ENCODE data around the gene VANGL1. TPM values are rescaled to one million over a fixed set of nuclear protein-coding genes. Genes with fewer than 3 reads are reported as not detected.

The VANGL1 gene
- total RNA-seq, 1 experiment from 2014 or later, result 21.9 TPM

DNA sequence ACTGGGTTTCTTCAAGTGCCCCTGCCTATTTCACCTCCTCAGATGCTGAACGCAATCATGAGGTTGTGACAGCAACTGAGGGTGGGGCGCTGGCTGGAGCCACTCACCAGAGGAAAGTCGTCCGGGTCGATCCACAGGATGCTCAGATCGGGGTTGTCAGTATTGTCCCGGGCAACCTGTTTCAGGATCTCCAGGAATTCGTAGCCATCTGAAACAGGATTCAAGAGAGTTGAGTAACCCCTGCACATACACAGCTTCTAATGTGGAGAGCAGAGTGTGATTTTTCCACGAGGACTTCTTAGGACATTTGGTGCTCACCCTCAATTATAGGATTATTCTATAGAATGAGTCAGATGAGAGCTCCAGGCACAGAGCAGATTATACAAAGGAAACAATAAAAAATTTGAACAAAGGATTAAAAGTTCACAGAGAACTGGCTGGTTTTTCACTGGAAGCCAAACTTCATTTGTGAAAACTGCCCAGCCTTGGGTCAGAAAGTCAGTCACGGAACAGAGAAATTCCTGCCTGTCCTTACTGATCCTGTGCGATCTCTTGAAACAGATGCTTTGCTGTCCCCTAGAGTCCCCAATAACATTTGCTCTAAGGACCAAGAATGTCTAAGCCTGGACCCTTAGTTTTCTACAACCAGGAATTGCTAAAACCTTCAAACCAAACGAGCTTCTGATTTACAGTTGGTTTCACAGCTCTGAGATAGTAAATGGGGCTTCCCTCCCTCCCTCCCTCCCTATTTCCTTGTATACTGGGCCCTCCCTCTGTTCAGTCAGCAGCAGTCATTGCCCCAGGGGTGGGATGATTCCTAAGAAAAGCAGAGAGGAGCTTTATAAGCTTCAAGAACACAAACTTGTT, 63.5 kb downstream of the VANGL1 start:
- no peak for DNase-seq (ENCODE audit: low spot score)

DNA sequence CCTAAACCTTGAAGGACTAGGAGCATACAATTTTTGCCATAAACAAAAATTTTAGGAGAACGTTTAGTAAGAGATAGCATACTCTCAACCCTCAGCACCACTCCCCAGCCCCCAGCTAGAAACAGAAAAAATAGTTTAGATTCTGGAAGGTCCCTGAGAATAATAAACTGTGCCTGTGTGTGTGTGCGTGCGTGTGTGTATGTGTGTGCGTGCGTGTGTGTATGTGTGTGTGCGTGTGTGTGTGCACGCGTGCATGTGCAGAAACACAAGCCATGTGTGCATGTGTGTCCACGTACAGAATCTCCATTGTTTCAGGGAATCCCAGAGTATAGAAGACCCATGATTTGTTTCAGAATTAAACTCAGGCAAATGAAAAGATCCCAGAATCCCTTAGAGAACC, 64.2 kb downstream of the VANGL1 start:
- DNase-seq (ENCODE audit: low spot score), result no peak

DNA sequence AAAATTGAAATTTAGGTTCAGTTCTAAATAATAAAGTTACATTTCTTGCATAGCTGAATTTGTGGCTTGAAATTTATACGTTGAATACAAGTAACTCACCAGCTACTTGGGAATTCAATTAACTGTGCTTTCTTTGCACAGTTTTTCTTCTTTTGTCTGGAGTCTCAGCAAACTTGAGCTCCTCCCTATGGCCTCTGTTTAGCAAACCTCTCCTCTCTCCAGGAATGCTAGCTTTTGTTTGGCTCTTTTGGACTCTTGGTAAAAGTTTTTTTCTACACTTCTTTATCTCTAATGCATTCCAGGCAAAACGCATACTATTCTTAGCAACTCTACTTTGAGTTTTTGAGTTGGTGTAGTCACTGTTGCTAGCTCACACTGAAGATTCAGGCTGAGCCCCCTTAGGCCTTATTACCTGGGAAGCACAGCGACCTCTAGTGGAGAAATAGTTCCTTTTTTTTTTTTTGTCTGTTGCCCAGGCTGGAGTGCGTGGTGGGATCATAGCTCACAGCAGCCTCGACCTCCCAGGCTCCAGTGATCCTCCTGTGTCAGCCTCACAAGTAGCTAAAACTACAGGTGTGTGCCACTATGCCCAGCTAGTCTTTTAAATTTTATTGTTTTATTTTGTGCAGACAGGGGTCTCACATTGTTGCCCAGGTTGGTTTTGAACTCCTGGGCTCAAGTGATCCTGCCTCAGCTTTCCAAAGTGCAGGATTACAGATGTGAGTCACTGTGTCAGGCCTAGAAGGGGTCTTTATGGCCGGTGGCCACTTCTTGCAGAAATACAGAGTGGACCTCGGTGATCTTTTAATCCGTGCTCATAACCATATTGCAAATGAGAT, 65.0 kb downstream of the VANGL1 start:
- peak; percentile 31 for DNase-seq (ENCODE audit: low spot score)

DNA sequence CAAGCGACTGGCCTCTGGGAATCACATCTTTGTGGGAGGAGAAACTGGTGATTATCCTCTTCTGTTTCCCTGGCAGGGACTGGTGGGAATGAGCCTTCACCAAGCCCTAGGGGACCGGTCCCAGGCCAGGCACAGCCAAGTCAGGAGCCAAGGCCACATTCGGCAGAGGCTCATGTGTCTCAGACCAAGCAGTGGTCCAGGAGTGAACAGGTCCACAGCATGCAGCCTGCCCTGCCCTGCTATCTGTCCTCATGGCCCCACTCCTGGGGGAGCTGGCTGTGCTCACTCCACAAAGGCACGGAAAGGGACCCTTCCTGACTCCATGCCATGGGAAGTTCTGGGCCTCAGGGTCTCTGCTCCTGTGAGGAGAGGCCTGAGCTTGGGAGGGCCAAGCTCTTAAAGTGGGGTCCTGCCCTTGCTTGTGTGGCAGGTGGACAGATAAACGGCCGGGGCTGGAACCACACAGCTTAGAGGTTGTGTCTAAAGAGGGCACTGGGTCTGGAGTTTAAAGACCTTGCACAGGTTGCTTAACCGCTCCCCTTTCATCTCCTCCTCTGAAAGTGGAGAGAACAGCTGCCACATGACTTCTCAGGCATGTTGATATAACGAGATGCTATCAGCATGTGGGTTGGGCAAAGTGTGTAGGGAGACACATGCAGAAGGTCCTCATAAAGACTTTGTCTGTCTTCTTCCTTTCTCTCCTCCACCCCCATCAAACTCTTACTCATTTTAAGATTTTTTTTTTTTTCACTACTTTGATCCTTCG, 69.3 kb downstream of the VANGL1 start:
- peak; percentile 5 for DNase-seq (ENCODE audit: low spot score)

DNA sequence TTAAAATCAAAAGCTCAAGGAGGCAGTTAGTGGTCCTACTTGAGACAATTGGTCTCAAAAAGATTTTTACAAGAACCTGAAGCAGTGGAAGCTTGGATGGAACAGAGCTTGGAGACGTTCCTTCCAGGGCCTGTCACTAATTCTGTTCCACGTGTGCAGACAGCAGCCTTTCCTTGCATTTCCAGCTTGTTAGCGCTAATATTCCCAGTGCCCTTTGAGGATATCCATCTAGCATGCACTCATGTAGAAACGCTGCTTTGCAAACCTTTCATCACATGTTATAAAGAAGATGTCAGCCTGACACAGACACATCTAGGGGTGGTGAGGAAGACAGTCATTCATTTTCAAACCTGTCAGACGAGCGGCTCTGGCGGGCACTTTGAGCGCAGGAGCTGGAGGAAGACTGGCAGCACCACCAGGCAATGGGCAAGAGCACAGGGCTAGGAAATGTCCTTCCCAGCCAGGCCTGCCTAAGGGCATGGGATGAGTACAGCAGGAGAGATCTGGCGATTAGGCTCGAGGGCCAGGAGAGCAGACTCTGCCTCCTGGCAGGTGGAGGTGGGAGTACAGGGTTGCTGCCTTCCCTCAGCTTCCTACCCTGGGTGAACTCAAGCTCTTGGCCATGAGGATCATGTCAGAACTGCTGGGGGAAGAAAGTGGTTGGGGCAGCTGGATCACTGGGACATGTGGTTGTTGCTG, 71.3 kb downstream of the VANGL1 start:
- DNase-seq (ENCODE audit: low spot score), result no peak

DNA sequence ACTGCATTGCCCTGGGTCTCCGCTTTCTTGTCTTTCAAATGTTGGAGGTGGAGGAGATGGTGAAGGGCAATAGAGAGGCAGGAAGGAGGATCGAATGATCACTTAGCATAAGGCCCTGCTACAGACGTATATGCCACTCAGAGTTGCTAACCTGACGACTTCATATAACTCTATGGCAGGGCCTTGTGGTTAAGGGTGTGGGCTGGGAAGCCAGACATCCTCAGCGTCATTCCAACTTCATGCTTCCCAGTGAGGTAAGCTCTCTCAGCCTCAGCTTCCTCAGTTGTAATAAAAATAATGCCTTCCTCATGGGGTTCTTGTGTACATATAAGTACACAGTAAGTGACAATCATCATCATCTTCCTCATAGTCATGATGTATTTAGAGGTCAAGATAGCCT, 72.1 kb downstream of the VANGL1 start:
- no peak for DNase-seq (ENCODE audit: low spot score)

DNA sequence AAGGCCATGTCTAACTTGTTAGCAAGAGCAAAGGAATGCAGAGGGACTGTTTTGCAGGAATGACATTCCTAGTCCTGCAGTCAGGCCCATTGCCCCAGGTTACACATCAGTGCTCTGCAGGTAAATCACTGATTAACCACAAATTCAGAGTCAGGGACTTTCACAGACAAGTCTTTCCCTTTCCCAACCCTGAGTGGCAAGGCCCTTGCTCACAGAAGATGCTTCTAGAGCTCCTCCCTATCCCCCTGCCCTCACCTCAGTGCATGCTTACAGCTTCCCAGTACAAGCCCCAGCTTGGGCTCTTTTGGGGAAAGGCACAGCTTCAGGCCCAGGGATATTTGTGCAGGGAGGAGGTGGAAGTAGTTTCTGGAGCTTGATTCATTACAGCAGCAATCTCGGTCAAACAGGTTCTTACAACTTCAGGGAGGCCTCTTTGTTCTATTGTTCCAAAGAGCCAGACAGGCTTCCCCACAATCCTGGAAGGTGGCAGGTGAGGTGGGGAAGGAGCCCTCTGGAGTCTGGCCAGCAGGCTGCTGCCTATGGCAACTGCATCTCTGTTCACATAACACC, 72.9 kb downstream of the VANGL1 start:
- no peak for DNase-seq (ENCODE audit: low spot score)

DNA sequence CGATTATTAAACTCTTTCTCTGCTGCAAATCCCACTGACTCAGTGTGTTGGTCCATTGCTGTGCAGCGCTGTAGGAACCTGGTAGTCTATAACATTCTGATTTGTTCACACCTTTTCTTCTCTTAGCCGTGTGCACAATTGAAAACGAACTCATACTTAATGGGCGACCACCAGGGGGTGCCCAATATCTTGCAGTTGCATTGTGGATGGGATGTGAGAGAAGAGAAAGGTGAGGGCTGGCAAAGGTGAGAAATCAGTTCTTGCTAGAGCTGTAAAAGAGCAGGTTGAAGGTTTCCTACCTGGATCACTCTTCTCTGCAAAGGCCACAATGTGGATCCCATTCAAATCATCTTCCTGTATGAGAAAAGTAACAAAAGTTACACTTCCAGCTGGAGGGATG, 75.8 kb downstream of the VANGL1 start:
- no peak for DNase-seq (ENCODE audit: low spot score)

DNA sequence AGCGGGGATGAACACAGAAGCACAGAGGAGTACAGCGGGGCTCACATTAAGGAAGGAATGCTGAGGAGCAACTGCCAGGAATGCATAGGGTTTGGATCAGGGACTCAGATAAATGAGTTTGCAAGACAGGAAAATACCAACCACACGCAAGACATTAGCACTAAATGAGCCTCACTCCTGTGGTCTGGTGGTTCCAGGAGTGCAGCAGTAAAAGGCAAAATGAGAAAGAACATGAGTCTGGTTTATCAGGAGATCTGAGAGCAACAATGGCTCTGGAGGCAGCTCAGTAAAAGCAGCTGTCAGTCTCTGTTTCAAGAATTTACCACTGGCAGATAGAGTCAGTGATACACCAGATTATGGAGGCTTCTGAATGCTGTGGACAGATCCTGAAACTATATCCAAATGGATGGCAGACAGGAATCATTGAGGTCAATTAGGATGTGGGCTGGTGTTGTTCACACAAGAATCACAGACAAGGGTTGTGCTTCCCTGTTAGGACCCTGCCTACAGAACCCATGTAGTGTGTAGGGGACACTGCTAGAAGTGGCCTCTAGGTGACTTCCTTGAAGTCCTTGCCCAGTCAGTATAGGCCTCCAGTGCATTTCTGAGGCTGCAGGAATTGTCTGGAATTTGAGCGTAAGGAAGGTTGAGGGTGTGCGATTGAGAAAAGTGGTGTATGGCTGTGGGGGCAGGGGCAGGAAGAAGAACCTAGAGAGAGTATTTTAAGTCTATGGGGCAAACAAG, 76.4 kb downstream of the VANGL1 start:
- DNase-seq (ENCODE audit: low spot score), result no peak

DNA sequence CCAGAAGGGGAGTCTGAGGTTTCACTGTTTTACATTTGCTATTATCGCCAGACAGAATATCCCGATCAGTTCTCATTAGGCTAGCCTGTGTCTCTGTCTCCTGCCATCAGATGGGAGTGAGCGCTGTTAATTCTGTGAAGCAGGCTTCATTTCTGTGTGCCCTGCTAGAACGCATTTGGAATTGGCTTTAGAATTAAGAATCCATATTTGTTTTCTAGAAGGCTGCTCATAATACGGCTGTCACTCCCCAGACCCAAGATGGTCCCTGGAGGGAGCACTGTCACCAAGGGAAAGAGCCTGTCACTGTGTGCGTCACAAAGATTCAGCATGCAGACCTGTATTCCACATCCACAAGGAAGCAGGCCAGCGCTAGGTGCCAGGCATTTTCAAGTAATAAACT, 77.5 kb downstream of the VANGL1 start:
- DNase-seq (ENCODE audit: low spot score), result no peak

DNA sequence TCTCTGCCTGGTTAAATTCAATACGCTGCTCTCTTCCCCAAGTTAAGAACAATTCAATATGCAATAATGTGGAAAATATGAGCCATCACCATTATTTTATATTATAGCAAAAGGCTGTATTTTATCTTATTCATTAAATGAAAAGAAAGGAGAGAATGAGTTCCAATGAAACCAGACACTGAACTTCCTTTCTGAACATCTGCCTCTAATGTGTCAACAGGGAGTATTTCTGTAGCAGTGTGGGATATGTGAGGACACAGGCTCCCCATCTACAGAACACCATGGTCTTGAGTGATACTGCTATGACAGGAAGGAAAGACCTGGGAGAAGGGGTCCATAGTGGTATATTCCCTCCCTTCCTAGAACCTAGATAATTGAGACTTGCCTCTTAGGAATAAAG, 80.5 kb downstream of the VANGL1 start:
- no peak for DNase-seq (ENCODE audit: low spot score)

DNA sequence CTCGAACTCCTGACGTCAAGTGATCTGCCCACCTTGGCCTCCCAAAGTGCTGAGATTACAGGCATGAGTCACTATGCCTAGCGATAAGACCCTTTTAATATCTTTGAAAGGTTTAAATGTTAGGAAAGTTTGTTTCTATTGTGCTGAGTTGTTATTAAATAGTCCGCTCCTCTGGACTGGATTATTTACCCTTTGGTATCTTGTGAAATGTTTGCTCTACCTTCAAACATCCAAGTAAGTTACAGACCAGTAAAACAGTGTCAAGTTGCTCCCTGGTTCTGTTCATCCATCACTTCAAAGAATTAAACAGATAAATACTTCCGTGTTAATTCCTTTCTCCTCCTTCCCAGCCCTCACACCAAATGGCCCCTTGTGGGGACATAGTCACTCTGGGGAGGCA, 82.0 kb downstream of the VANGL1 start:
- DNase-seq (ENCODE audit: low spot score), result no peak

DNA sequence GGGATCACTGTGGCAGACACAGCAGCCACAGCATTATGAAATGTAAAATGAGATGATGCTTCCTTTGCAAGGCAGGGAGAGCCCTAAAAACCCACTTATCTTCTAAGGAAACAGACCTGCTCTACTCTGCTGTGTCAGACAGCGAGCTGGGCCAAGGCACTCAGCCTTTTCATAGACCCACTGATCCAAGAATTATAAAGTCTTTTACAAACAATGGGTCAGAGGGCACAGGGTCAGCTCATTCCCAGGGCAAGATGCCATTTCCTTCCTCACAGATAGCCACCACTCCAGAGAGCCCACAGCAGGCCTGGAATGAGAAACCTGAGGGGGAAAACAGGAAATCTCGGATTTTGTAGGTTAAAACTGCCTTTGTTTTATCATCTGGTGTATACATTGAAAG, 83.8 kb downstream of the VANGL1 start:
- DNase-seq (ENCODE audit: low spot score), result no peak

DNA sequence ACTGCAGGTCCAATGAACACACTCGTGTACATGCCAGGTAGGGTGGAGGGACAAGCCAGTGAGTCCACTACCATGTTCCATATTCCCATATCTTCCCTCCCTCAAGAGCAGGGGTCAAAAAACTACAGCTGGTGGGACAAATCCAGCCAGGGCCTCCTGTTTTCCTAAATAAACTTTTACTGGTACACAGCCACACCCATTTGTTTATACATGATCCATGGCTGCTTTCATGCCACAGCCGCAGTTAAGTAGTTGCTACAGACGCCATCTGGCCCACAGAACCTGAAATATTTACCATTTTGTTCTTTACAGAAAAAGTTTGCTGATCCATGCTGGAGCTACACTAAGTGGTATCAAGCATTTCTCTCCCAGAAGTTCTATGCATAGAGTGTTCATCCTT, 84.4 kb downstream of the VANGL1 start:
- no peak for DNase-seq (ENCODE audit: low spot score)

DNA sequence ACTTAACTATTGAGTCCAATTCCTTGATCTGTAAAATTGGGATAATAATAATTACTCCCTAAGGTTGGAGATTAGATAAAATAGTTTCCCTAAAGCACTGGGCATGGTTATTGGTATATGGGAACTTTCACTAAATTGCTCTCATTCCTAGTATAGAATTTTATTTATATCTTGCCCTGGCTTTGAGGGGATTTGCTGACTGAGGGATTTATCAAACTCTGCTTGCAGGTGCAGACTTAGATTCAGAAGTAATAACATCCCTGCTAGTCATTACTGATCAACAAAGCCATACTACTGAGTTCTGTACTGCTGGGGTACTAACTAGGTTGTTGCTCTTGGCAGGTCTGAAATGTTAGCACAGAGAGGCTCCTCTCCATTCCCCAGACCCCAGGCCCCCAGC, 84.8 kb downstream of the VANGL1 start:
- DNase-seq (ENCODE audit: low spot score), result no peak

DNA sequence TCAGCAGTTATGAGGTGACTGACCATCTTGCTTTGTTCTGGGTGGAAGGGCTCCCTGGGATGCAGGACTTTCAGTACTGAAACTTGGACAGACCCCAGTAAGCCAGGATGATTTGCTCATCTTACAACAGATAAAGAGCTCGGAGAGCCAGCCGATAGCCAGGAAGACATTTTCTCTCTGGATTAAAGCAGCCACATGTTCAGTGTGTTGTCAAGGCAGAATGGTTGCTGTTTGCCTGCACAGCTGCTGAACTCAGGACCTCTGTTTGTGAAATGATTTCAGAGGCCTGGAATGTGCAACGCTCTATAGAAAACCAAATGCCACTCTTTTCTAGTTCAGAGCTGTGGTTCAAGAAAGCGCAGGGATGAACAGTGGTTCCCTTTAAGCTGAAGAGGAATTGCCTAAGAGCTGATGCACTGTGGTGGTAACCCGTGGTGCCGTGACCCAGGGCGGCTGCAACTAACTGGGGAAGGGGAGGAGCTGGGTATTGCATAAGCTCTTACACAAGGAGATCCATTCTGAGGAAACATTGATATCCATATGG, 86.0 kb downstream of the VANGL1 start:
- peak; percentile 29 for DNase-seq (ENCODE audit: low spot score)

DNA sequence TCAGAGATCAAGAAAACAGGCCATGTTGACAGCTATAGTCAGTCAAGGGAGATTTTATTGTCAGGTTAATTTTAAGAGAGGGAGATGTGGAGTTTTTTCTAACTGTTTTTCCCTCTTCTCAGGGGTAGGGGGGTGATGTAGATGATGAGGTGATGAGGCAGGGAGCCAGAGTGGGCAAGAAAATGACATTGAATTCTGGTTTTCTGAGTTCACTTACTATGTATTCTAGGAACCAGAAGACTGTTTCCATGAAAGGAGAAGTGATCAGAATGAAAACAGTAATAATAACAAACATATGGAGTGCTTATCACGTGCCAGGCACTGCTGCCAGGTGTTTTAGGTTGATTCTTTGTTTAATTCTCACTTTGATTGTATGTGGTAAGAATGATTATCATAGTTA, 86.6 kb downstream of the VANGL1 start:
- DNase-seq (ENCODE audit: low spot score), result no peak

DNA sequence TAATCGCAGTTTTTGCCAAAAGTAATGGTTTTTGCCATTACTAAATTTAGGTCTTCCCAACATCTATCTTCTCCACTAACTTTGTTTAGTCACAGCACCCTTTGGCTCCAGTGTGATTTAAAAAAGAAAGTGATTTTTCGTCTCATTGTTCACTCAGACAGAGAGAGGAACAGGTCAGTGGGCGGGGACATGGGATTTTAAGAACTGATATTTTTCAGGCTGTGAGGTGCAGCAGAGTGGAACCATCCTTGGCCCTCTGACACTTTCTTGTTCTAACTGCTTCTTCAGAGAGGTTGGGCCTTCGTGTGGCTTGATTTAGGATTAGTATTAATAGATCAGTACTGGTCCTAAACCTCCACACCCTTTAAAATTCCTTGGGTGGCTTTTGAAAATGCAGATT, 88.0 kb downstream of the VANGL1 start:
- no peak for DNase-seq (ENCODE audit: low spot score)

DNA sequence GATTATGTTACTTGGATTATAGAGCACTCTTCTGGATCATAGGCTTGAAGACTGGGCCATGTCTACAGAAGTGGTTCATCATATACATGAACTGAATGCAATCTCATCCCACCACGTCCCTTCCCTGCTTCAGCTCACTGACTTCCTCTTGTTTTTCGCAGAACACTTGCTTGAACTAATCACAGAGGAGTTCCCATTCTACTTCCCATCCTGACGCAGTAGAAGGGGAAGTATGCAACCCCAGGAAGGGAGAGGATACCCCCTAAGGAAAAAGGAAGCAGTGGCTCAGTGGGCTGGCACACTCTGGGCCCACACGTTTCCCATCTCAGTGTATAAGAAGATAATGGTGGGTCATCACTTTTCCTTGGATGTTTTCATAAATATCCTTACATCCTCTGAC, 90.5 kb downstream of the VANGL1 start:
- DNase-seq (ENCODE audit: low spot score), result no peak

DNA sequence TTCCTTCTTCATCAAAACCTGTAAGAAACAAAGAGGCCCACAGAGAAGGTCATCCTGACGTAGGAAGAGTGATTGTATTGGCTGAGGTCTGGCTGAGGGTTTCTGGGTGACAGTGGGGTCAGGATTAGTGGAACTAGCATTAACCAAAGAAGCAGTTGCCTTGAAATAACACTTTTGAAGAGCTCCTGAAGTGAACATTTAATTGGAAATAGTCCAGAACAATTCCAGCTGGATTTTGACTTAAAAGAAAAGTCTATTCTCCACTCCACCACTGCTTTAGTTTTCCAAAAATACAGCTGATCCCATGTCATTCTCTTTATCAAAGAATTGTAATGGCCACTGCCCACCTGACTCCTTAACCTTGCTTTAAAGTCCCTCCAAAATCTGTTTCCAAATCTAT, 99.0 kb downstream of the VANGL1 start:
- DNase-seq (ENCODE audit: low spot score), result no peak
